GM12874 (cell line): ENCODE results near the gene NUP93.

Experiments used
- CTCF ChIP-seq: IDR thresholded peaks from 2 replicates; pipeline ENCODE4 v1.5.1; 2011; ENCODE audit warnings: low read depth, mild to moderate bottlenecking, control low read depth, low read length, moderate library complexity; ENCODE audit not compliant: insufficient read depth

NUP93 gene

DNA sequence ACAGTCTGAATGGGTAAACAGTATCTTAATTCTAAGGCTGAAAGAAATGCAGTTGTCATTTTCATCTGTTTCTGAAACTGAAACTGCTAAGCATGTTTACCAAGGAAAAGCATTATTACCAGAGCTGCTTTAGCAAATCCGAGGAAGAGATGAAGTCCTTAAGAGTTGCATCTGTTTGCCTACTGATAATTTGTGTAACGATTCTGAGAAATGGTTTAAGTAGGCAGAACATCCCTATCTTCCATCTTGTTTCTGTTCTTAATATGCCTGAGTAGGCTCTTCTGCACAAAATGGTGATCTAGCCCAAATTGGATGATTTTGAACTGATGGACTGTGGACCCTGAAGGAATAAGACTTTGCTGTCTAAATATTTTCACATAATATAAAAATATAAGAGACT, 34.9 kb downstream of the NUP93 start:
- no peak for TF ChIP-seq CTCF

GRCh38 chr16:56765949-56766348, 36.0 kb downstream of the NUP93 start:
- no peak for TF ChIP-seq CTCF

GRCh38 chr16:56767024-56767423, 37.1 kb downstream of the NUP93 start:
- TF ChIP-seq CTCF = no peak

DNA sequence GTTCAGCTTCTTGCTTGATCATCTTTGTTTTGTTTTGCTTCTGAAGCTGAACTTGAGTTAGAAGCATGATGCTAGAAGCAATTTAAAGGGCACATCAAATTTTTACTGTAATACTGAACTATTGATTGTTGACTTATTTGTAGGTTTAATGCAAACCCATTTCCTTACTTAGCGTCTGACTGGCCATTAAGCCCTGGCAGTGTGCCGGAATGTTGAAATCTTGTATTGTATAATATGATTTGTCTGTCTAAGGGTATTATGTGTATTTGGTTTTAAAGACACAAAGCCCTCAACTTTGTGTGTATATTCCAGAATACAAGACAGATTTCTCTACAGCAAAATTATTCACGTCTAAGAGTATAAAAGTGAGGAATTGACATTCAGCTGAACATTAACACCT, 39.7 kb downstream of the NUP93 start:
- TF ChIP-seq CTCF = no peak

GRCh38 chr16:56771558-56772279, 41.8 kb downstream of the NUP93 start:
- TF ChIP-seq CTCF = no peak

- no peak for TF ChIP-seq CTCF
Observed at GRCh38 chr16:56773532-56773931, 43.6 kb downstream of the NUP93 start.

GRCh38 chr16:56774016-56774680, 44.2 kb downstream of the NUP93 start:
- TF ChIP-seq CTCF = no peak
